Measurements from ENCODE around the gene FAM20C. TPM values are rescaled to one million over a fixed set of nuclear protein-coding genes. Genes with fewer than 3 reads are reported as not detected.

FAM20C gene
- total RNA-seq, 2 donors from 2014 or later = 18.5 to 18.9 TPM

GRCh38 chr7:231858-232246, 39.5 kb downstream of the FAM20C start:
- no peak for TF ChIP-seq CTCF (IDR thresholded peaks at IDR 0.05)
- Histone ChIP-seq H3K36me3 (no peaks in the 10 kb centered on the region), H3K4me3 (no peak overlapping the region), H3K4me1 (no peaks in the 10 kb centered on the region), H3K9ac (ENCODE audit: low read depth in 2 of 2, low read length in 2 of 2) (no peak overlapping the region), H3K27me3 (no peaks in the 10 kb centered on the region), H3K27ac (peak overlapping the region; percentile 82), H3K9me3 (no peaks in the 10 kb centered on the region)
- intact Hi-C loops (cut with DNase I) = no loop called here
- DNase-seq = no peak

- TF ChIP-seq CTCF (IDR thresholded peaks at IDR 0.05) = no peak
- no peaks in the 10 kb centered on the region for H3K4me1 ChIP-seq
- intact Hi-C loops (cut with DNase I) = no loop called here
These were observed 40.3 kb downstream of the FAM20C start for GRCh38 chr7:232410-233248.

GRCh38 chr7:233249-234035, 41.1 kb downstream of the FAM20C start:
- Histone ChIP-seq H3K27ac (peak overlapping the region; percentile 82), H3K27me3 (no peaks in the 10 kb centered on the region), H3K4me1 (no peaks in the 10 kb centered on the region), H3K9me3 (no peaks in the 10 kb centered on the region), H3K4me3 (no peak overlapping the region), H3K9ac (ENCODE audit: low read depth in 2 of 2, low read length in 2 of 2) (peak overlapping the region; percentile 19 to 63), H3K36me3 (no peaks in the 10 kb centered on the region)
- intact Hi-C loops (cut with DNase I) = no loop called here
- DNase-seq = no peak
- no peak for TF ChIP-seq CTCF (IDR thresholded peaks at IDR 0.05)

More at GRCh38 chr7:232410-233248, 40.3 kb downstream of the FAM20C start:
- H3K27ac ChIP-seq = peak overlapping the region; percentile 82
- no peak overlapping the region for H3K4me3 ChIP-seq
- H3K36me3 ChIP-seq = no peaks in the 10 kb centered on the region
- H3K27me3 ChIP-seq = no peaks in the 10 kb centered on the region
- H3K9ac ChIP-seq (ENCODE audit: low read depth in 2 of 2, low read length in 2 of 2) = peak overlapping the region in 1 of 2 donors; percentile 19
- DNase-seq = no peak
- no peaks in the 10 kb centered on the region for H3K9me3 ChIP-seq

- H3K9ac ChIP-seq (ENCODE audit: low read depth in 2 of 2, low read length in 2 of 2) = peak overlapping the region; percentile 51 to 63
- intact Hi-C loops (cut with DNase I) = no loop called here
- H3K27me3 ChIP-seq = no peaks in the 10 kb centered on the region
- no peaks in the 10 kb centered on the region for H3K9me3 ChIP-seq
- H3K36me3 ChIP-seq = no peaks in the 10 kb centered on the region
- peak overlapping the region; percentile 82 for H3K27ac ChIP-seq
- no peak for TF ChIP-seq CTCF (IDR thresholded peaks at IDR 0.05)
- no peak overlapping the region for H3K4me3 ChIP-seq
- H3K4me1 ChIP-seq = no peaks in the 10 kb centered on the region
- DNase-seq = peak; percentile 40
These were observed 41.8 kb downstream of the FAM20C start for GRCh38 chr7:234051-234707.
